Astrocyte (in vitro differentiated cells and primary cell): ENCODE data around the gene CLIP4.

Experiments used
- EZH2 ChIP-seq: IDR thresholded peaks from 2 replicates; pipeline ENCODE4 v1.6.1; 2012; ENCODE audit warnings: mild to moderate bottlenecking, low read length, inconsistent platforms; ENCODE audit not compliant: insufficient read depth
- TF ChIP-seq, protein P1 (sequence below): IDR thresholded peaks from 2 replicates; pipeline ENCODE4 v1.5.1; 2011; ENCODE audit warnings: low read depth, mild to moderate bottlenecking, inconsistent platforms, low read length, moderate library complexity; ENCODE audit not compliant: insufficient read depth

DNA sequence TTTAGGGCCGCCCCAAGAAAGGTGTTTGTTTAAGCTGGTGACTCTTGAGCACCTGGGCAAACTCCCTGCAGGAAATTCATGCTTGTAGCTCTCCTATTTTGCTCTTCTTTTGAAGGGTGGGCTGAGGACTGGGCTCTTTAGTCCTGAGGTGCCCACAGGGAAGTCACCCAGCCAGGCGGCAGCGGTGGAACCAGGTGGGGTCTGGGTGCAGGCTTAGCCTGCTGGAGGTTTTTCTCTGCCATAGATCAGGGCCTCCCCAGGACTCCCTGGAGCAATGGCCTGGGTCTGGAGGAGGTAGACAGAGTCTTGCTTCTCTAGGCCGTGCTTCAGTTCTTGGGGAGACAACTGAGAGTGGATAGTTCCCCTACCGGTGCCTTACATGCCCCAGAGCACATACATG lies 99.9 kb downstream of the CLIP4 start:
- TF ChIP-seq, protein P1, sequence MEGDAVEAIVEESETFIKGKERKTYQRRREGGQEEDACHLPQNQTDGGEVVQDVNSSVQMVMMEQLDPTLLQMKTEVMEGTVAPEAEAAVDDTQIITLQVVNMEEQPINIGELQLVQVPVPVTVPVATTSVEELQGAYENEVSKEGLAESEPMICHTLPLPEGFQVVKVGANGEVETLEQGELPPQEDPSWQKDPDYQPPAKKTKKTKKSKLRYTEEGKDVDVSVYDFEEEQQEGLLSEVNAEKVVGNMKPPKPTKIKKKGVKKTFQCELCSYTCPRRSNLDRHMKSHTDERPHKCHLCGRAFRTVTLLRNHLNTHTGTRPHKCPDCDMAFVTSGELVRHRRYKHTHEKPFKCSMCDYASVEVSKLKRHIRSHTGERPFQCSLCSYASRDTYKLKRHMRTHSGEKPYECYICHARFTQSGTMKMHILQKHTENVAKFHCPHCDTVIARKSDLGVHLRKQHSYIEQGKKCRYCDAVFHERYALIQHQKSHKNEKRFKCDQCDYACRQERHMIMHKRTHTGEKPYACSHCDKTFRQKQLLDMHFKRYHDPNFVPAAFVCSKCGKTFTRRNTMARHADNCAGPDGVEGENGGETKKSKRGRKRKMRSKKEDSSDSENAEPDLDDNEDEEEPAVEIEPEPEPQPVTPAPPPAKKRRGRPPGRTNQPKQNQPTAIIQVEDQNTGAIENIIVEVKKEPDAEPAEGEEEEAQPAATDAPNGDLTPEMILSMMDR, result no peak
- no peak for TF ChIP-seq EZH2
